Breast epithelium (tissue), 4 donors: ENCODE measurements around the gene LMTK2. TPM values are rescaled to one million over a fixed set of nuclear protein-coding genes. Genes with fewer than 3 reads are reported as not detected.

ENCODE experiments used
- DNase-seq, 2 donors: peaks; one replicate each; pipeline ENCODE4 v3.0.0-alpha.2; 2019; ENCODE audit warnings: low spot score in 2 of 2
- H3K27ac ChIP-seq, 2 donors: fragments of 200-600 bp; sonication (generic) in 1 of 2; one replicate each; pipeline ENCODE4 v1.5.1; 2016 to 2019; ENCODE audit warnings: mild to moderate bottlenecking in 1 of 2
- H3K27me3 ChIP-seq, 2 donors: fragments of 200-600 bp; sonication (generic) in 1 of 2; one replicate each; pipeline versions ENCODE4 v1.5.1 to v1.6.0; 2017 to 2019; ENCODE audit warnings: control low read depth in 1 of 2, mild to moderate bottlenecking in 1 of 2
- H3K36me3 ChIP-seq: fragments of 200-600 bp; one replicate; pipeline ENCODE4 v1.5.1; 2019
- H3K4me1 ChIP-seq, 2 donors: fragments of 200-600 bp; sonication (generic); one replicate each; pipeline ENCODE4 v1.5.1; 2016 to 2019; ENCODE audit warnings: control low read depth in 1 of 2
- H3K4me3 ChIP-seq, 3 donors: fragments of 200-600 bp; sonication (generic); 1 replicate in 2 of 3; 2 replicates in 1 of 3; pipeline ENCODE4 v1.5.1; 2016 to 2019; ENCODE audit warnings: mild to moderate bottlenecking in 3 of 3, moderate library complexity in 2 of 3
- H3K9me3 ChIP-seq, 2 donors: fragments of 200-600 bp; sonication (generic) in 1 of 2; one replicate each; pipeline ENCODE4 v1.5.1; 2016 to 2019; ENCODE audit warnings: control low read depth in 1 of 2
- CTCF ChIP-seq, 3 donors: fragments of 450-650 bp; IDR thresholded peaks; one replicate each; pipeline ENCODE4 v1.5.1; 2016 to 2017; ENCODE audit warnings: antibody characterized with exemption in 3 of 3, mild to moderate bottlenecking in 3 of 3, moderate library complexity in 3 of 3
- POLR2A ChIP-seq: fragments of 450-650 bp; IDR thresholded peaks from one replicate; pipeline ENCODE4 v1.6.1; 2016; ENCODE audit warnings: antibody characterized with exemption, mild to moderate bottlenecking, moderate library complexity
- POLR2AphosphoS5 ChIP-seq, 3 donors: sonication (generic); formaldehyde crosslinking; IDR thresholded peaks; one replicate each; pipeline ENCODE4 v1.6.1; 2017; ENCODE audit warnings: antibody characterized with exemption in 3 of 3
- intact Hi-C: fragments of 100-400 bp; cut with DNase I; formaldehyde crosslinking; loops from one replicate; pipeline ENCODE4 v1.15.1; 2023; ENCODE audit warnings: low total_unique reads
- total RNA-seq, 3 donors: library from RNA; depleted of rRNA; stranded (reverse); fragments of >200 nt; gene quantifications; one replicate each; pipeline ENCODE4 v1.1.0, GENCODE V29; 2016

Gene LMTK2
- total RNA-seq, 3 donors from 2014 or later: 9.4 to 16.7 (median 14.1) TPM

DNA sequence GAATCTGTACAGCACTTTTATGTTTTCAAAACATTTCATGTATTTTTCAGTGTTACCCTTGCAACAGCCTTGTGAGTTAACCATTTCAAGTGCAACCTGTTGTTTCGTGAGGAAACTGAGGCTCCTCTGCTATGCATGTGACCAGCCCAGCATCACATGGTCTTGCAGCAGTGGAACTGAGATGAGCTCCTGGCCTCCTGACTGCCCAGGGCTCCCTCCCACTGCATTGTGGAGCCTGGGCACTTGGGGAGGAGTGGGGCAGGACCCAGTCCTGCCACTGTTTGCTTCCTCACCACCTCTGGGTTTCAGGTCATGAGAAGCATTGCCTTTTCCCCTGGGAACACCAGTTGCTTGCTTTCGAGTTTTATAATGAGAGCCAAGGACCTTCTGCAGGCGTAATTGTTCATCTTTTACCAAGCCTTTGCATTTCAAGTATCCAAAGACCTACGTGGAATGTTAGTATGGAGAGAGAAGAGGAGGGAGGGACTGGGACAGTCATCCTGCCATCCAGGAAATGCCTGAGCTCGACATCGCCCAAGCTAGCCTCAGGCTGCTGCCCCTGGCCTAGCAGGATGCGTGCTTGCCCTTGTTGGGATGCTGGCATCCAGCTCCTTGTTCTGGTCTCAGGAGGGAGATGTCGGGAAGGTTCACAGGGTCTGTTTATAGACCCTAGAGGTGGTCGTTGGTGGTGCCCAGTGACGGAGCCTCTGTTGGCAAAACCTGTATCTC, 72.3 kb downstream of the LMTK2 start:
- no peaks in the 10 kb centered on the region for H3K27me3 ChIP-seq
- no peak overlapping the region for H3K4me3 ChIP-seq
- TF ChIP-seq POLR2AphosphoS5 (IDR thresholded peaks at IDR 0.05) (no peak), POLR2A (no peak)
- H3K36me3 ChIP-seq: no peaks in the 10 kb centered on the region
- H3K9me3 ChIP-seq: no peaks in the 10 kb centered on the region
- intact Hi-C loops: no loop called here
- H3K27ac ChIP-seq: peak overlapping the region; percentile 20 to 85
- H3K4me1 ChIP-seq: no peaks in the 10 kb centered on the region
- peak in 1 of 2 donors; percentile 44 for DNase-seq

DNA sequence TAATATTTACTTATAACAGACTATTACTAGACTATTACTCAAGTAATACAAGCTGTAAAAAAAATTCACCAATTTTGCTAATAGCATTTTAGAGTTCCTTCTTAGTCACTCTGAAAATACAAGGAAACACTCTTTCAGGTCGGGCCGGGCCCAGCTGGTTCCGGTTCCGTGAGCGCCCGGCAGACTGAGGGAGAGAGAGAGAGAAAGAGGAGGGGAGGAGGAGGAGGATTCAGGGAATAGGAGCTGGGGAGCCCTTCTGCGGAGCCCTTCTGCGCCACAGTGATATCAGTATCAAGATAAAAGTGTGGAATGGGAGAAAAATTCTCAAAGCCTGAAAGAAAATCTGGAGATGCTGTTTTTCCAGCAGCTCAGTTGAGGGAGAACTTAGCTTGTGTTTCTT, 74.1 kb downstream of the LMTK2 start:
- Histone ChIP-seq H3K9me3 (no peaks in the 10 kb centered on the region), H3K27me3 (no peaks in the 10 kb centered on the region), H3K4me3 (no peak overlapping the region), H3K4me1 (no peaks in the 10 kb centered on the region), H3K27ac (no peak overlapping the region), H3K36me3 (no peaks in the 10 kb centered on the region)
- intact Hi-C loops: no loop called here
- TF ChIP-seq POLR2AphosphoS5 (IDR thresholded peaks at IDR 0.05): no peak
- no peak for DNase-seq

GRCh38 chr7:98185101-98185500, 78.4 kb downstream of the LMTK2 start:
- no peak overlapping the region for H3K4me3 ChIP-seq
- no peaks in the 10 kb centered on the region for H3K9me3 ChIP-seq
- H3K4me1 ChIP-seq: no peaks in the 10 kb centered on the region
- no peaks in the 10 kb centered on the region for H3K27me3 ChIP-seq
- no peak for DNase-seq
- H3K36me3 ChIP-seq: no peaks in the 10 kb centered on the region
- TF ChIP-seq CTCF (IDR thresholded peaks at IDR 0.05) (no peak), POLR2AphosphoS5 (IDR thresholded peaks at IDR 0.05) (no peak), POLR2A (no peak)
- no peak overlapping the region for H3K27ac ChIP-seq
- intact Hi-C loops: no loop called here

DNA sequence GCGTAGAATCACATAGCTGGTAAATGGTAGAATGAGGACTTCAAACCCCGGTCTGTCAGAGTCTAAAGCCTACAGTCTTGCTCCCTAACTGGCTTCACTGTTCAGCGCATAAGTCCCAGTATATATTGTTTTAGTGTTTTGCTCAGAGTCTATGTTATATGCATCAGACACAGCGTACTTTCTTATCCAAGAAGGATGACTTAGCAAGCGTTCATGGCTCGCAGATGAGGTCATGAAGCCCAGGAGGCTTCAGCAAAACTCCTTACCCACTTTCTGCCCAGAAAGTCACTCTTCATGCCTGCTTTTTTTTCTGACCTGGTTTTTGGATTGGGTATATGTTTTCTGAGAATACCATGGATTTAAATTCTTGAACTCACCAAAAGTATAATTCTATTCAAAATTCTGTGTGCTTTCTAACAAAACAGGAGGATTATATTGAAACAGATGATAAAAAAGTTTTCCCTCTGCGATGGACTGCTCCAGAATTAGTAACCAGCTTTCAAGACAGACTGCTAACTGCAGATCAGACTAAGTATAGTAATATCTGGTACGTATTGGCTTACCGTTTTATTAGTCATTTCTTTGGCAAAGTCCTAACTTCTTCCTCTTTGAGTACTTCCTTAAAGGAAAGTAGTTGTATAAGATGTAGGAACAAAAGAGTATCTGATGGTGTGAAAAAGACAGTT, 79.9 kb downstream of the LMTK2 start:
- H3K27ac ChIP-seq: no peak overlapping the region
- no peaks in the 10 kb centered on the region for H3K9me3 ChIP-seq
- TF ChIP-seq POLR2AphosphoS5 (IDR thresholded peaks at IDR 0.05): no peak
- TF ChIP-seq POLR2A: no peak
- no peak for TF ChIP-seq CTCF (IDR thresholded peaks at IDR 0.05)
- H3K4me1 ChIP-seq: no peaks in the 10 kb centered on the region
- DNase-seq: no peak
- no peaks in the 10 kb centered on the region for H3K27me3 ChIP-seq
- no peak overlapping the region for H3K4me3 ChIP-seq
- peaks cover under 1% of the 10 kb centered on the region for H3K36me3 ChIP-seq
- intact Hi-C loops: no loop called here

DNA sequence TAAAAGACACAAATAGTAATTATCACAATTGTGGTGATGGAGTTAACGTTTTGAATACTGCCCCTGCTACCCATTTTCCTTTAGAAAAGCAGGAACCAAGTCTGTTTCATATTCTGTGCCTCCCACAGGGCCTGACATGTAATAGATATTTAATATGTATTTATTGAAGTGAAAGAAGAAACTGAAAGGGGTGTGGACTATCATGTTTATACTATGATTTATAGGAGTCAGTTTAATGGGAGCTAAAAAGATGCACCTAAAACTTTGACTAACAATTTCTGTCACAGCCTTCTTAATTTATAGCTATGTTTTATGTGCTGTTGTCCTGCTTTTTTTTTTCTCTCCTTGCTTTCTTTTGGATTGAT, 80.5 kb downstream of the LMTK2 start:
- TF ChIP-seq POLR2A: no peak
- Histone ChIP-seq H3K4me1 (no peaks in the 10 kb centered on the region), H3K4me3 (no peak overlapping the region), H3K9me3 (no peaks in the 10 kb centered on the region), H3K27me3 (no peaks in the 10 kb centered on the region), H3K27ac (no peak overlapping the region), H3K36me3 (peaks cover 5% of the 10 kb centered on the region)
- DNase-seq: no peak
- intact Hi-C loops: no loop called here

GRCh38 chr7:98189559-98189958, 82.9 kb downstream of the LMTK2 start:
- no peak overlapping the region for H3K4me3 ChIP-seq
- no peaks in the 10 kb centered on the region for H3K27me3 ChIP-seq
- peaks cover 7% of the 10 kb centered on the region for H3K36me3 ChIP-seq
- no peak overlapping the region for H3K27ac ChIP-seq
- H3K9me3 ChIP-seq: no peaks in the 10 kb centered on the region
- TF ChIP-seq POLR2A (no peak), POLR2AphosphoS5 (IDR thresholded peaks at IDR 0.05) (no peak), CTCF (IDR thresholded peaks at IDR 0.05) (no peak)
- H3K4me1 ChIP-seq: no peaks in the 10 kb centered on the region
- intact Hi-C loops: no loop called here
- DNase-seq: no peak
